ENCODE results near the gene DMTF1. TPM values are rescaled to one million over a fixed set of nuclear protein-coding genes. Genes with fewer than 3 reads are reported as not detected.

DMTF1 gene
- total and polyA plus RNA-seq, 10 of the 15 experiments (the other 5 are each of a cell fraction or from before 2014, with no cell fraction given) = 24.3 to 191 (median 72.0) TPM

GRCh38 chr7:87216701-87217508, 64.7 kb downstream of the DMTF1 start (continued):
- TF ChIP-seq ZNF24 (IDR thresholded peaks at IDR 0.05) (peak; percentile 81; the same call in 1 of the 2 replicates), CHD4 (IDR thresholded peaks at IDR 0.05) (no peak), ZNF274 (IDR thresholded peaks at IDR 0.05; ENCODE audit: insufficient read depth, insufficient read length) (no peak), NR2C2 (IDR thresholded peaks at IDR 0.05; ENCODE audit: borderline replicate concordance, control insufficient read depth, insufficient read length, low read depth) (no peak), RBBP5 (conservative IDR thresholded peaks at IDR 0.05) (0 out of 2 replicates have a peak, but pooled peaks have one; percentile 48), BHLHE40 (IDR thresholded peaks at IDR 0.05; ENCODE audit: borderline replicate concordance in 1 of 2, low read depth in 2 of 2, low read length in 1 of 2) (peak; percentile 74 to 76), BRCA1 (IDR thresholded peaks at IDR 0.05; ENCODE audit: low read depth, low read length) (no peak), ZNF207 (IDR thresholded peaks at IDR 0.05; ENCODE audit: borderline replicate concordance) (no peak), KLF5 (IDR thresholded peaks at IDR 0.05; ENCODE audit: partially characterized antibody) (no peak), DPF2 (IDR thresholded peaks at IDR 0.05) (peak; percentile 97), POLR2A (IDR thresholded peaks at IDR 0.05; ENCODE audit: low read depth, low read length) (peak; percentile 86), EED (IDR thresholded peaks at IDR 0.05; ENCODE audit: low read depth) (peak; percentile 81), CBX3 (IDR thresholded peaks at IDR 0.05; ENCODE audit: borderline replicate concordance, low read depth) (no peak), ELK1 (IDR thresholded peaks at IDR 0.05; ENCODE audit: low read depth, low read length) (no peak), MEF2A (IDR thresholded peaks at IDR 0.05; ENCODE audit: insufficient read depth, low read depth, low read length) (peak; percentile 61), KAT2A (conservative IDR thresholded peaks at IDR 0.05; ENCODE audit: control insufficient read depth, low read depth, low read length) (no peak), GABPA (IDR thresholded peaks at IDR 0.05; ENCODE audit: low read depth) (no peak)
- TF ChIP-seq, protein P1, sequence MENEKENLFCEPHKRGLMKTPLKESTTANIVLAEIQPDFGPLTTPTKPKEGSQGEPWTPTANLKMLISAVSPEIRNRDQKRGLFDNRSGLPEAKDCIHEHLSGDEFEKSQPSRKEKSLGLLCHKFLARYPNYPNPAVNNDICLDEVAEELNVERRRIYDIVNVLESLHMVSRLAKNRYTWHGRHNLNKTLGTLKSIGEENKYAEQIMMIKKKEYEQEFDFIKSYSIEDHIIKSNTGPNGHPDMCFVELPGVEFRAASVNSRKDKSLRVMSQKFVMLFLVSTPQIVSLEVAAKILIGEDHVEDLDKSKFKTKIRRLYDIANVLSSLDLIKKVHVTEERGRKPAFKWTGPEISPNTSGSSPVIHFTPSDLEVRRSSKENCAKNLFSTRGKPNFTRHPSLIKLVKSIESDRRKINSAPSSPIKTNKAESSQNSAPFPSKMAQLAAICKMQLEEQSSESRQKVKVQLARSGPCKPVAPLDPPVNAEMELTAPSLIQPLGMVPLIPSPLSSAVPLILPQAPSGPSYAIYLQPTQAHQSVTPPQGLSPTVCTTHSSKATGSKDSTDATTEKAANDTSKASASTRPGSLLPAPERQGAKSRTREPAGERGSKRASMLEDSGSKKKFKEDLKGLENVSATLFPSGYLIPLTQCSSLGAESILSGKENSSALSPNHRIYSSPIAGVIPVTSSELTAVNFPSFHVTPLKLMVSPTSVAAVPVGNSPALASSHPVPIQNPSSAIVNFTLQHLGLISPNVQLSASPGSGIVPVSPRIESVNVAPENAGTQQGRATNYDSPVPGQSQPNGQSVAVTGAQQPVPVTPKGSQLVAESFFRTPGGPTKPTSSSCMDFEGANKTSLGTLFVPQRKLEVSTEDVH (IDR thresholded peaks at IDR 0.05; ENCODE audit: low read depth, partially characterized antibody) = no peak
- TF ChIP-seq, protein P2, sequence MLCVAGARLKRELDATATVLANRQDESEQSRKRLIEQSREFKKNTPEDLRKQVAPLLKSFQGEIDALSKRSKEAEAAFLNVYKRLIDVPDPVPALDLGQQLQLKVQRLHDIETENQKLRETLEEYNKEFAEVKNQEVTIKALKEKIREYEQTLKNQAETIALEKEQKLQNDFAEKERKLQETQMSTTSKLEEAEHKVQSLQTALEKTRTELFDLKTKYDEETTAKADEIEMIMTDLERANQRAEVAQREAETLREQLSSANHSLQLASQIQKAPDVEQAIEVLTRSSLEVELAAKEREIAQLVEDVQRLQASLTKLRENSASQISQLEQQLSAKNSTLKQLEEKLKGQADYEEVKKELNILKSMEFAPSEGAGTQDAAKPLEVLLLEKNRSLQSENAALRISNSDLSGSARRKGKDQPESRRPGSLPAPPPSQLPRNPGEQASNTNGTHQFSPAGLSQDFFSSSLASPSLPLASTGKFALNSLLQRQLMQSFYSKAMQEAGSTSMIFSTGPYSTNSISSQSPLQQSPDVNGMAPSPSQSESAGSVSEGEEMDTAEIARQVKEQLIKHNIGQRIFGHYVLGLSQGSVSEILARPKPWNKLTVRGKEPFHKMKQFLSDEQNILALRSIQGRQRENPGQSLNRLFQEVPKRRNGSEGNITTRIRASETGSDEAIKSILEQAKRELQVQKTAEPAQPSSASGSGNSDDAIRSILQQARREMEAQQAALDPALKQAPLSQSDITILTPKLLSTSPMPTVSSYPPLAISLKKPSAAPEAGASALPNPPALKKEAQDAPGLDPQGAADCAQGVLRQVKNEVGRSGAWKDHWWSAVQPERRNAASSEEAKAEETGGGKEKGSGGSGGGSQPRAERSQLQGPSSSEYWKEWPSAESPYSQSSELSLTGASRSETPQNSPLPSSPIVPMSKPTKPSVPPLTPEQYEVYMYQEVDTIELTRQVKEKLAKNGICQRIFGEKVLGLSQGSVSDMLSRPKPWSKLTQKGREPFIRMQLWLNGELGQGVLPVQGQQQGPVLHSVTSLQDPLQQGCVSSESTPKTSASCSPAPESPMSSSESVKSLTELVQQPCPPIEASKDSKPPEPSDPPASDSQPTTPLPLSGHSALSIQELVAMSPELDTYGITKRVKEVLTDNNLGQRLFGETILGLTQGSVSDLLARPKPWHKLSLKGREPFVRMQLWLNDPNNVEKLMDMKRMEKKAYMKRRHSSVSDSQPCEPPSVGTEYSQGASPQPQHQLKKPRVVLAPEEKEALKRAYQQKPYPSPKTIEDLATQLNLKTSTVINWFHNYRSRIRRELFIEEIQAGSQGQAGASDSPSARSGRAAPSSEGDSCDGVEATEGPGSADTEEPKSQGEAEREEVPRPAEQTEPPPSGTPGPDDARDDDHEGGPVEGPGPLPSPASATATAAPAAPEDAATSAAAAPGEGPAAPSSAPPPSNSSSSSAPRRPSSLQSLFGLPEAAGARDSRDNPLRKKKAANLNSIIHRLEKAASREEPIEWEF (IDR thresholded peaks at IDR 0.05; ENCODE audit: insufficient replicate concordance, low read depth, low read length) = peak; percentile 82
- TF ChIP-seq, protein P3, sequence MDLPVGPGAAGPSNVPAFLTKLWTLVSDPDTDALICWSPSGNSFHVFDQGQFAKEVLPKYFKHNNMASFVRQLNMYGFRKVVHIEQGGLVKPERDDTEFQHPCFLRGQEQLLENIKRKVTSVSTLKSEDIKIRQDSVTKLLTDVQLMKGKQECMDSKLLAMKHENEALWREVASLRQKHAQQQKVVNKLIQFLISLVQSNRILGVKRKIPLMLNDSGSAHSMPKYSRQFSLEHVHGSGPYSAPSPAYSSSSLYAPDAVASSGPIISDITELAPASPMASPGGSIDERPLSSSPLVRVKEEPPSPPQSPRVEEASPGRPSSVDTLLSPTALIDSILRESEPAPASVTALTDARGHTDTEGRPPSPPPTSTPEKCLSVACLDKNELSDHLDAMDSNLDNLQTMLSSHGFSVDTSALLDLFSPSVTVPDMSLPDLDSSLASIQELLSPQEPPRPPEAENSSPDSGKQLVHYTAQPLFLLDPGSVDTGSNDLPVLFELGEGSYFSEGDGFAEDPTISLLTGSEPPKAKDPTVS (IDR thresholded peaks at IDR 0.05; ENCODE audit: low read depth, low read length) = no peak

All from GM12878 (cell line).